Activated CD8-positive, alpha-beta memory T cell treated with anti-CD3 and anti-CD28 coated beads for 1 hour (primary cell): ENCODE results near the gene ADGRG6.

ENCODE experiments used
- DNase-seq, 2 donors: peaks; one replicate each; pipeline ENCODE4 v3.0.0-alpha.2; 2020; ENCODE audit warnings: low read depth in 1 of 2; ENCODE audit errors: extremely low read depth in 1 of 2

Gene ADGRG6

DNA sequence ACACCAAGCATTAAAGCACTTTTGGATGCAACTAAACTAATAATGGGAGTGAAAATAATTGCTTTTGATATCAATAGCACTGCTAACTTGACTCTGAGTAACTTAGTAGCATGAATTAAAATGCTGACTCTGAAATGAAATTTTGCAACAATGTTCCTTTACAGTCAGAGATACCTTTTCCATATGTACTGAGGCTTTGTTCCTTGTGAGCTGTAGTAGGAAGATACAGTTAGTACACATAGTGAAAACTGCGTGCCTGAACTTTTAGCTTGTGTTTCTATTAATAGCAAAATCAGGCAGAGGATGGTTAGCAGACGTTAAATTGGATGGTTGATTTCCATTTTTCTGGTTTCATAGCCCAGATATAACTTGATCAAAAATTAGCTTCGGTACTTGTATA, 18.6 kb downstream of the ADGRG6 start:
- no peak for DNase-seq

DNA sequence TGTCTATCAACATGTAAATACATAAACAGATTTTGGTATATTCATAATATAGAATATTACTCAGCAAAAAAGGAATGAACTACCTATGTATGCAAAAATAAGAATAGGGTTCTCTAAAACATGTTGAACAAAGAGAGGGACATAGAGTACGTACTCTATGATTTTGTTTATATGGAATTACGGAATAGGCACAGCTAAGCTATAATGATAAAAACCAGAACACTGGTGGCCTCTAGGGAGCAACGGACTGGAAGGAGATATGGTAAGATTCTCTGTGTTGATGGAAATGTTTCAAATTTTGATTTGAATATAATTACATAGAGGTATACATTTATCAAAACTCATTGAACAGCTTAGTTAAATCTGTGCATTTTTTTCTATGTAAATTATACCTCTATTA, 19.6 kb downstream of the ADGRG6 start:
- DNase-seq = no peak

DNA sequence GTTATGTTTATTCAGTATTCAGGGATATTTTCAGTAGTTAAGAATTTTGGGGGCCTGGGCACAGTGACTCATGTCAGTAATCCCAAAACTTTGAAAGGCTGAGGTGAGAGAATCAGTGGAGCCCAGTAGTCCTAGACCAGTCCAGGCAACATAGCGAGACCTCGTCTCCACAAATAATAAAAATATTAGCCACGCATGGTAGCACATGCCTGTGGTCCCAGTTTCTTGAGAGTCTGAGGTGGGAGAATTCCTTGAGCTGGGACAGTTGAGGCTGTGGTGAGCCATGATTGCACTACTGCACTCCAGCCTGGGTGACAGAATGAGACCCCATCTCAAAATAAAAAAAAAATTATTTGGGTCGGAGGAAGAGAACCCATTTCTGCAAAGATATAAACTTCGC, 20.3 kb downstream of the ADGRG6 start:
- DNase-seq = no peak

DNA sequence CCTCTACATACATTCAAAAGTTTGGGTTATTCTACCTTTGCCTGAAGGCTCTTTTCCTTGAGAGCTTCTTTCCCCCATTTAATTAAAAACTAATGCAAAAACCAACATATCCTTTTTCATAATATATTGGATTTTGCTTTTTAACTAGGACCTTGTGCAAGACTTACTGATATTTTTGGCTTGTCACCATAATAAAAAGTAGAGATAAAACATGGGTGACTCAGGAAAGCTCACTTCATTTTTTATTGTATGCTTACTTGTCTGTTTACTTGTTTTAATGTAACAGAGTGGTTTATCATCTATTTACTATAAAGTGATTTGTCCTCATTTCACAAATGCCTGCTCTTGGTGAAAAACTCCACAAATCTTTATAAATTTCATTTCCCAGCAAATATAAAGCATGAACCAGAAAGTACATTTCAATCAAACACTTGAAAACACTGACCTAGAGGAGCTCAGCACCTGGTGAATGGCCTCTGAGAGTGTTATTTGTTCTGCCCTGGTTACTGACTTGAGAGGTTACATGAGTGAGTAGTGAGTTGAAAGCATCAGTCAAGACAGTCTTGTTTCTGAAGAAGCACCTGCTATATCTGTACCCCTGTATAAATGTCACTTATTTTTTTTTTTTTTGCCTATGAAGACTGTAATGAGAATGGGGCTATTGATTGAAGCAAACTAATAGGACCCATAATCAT, 20.8 kb downstream of the ADGRG6 start:
- no peak for DNase-seq

DNA sequence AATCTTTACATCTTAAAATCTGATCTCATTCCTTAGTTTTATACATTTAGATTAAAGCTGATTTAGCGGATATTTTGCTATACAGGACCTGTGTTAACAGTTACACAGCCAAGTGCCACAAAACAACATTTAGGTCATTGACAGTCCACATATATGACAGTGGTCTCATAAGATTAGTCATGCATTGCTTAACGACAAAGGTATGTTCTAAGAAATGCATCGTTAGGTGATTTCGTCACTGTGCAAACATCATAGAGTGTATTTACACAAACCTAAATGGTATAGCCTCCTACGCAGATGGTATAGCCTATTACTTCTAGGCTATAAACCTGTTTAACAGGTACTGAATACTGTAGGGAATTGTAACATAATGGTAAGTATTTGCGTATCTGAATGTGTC, 21.6 kb downstream of the ADGRG6 start:
- DNase-seq = no peak

DNA sequence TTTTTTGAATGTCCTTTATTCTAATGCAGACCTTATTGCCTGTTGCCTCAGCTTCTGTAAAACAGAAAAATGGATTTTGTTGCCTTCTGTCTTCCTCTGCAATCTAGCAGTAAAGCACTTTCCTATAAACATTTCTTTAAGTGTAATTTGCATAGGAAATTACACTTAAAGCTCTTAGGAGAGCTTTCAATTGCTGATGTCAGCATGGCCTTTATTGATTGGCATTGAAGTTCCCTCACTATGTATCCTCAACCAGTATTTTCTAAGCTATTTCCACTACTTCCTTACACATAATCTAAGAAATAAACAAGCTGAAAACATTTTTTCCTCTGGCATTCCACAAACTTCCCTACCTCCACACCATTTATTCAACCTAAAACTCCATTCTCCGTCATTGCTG, 22.3 kb downstream of the ADGRG6 start:
- DNase-seq = no peak

DNA sequence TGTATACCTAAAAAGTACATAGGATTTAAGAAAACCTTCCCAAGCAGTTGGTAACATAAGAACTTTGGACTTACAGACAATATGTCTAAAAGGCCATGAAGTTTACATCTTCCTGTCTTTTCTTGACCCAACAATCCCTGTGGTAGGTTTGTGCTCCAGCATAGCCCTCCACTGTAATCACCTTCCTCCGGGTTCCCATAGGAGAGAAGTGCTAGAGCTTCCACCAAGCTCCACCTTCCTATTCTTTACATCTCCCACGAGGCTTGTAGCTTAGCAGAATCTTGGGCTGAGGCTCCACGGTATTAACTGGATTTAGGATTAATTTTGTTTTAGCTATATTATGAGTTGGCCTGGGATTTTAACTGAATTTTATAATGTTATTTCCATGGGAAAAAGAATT, 23.3 kb downstream of the ADGRG6 start:
- no peak for DNase-seq

DNA sequence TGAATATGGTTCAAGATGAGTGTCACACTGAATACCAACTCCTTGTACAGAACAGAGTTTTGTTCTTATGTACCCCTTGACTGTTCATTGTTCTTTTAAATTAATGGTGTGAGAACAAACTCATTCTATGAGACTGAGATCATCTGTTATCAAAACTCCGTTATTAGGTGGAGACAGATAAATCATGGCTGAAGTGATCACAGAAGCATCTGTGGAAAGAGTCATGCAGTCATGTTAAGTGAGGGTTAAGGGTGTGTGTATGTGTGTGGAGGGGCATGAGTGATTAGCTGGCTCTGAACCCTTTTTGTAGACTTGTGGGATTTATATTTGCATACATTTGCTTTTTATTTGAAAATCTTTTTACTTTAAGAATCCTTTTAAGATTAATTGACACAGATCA, 24.7 kb downstream of the ADGRG6 start:
- DNase-seq = no peak

DNA sequence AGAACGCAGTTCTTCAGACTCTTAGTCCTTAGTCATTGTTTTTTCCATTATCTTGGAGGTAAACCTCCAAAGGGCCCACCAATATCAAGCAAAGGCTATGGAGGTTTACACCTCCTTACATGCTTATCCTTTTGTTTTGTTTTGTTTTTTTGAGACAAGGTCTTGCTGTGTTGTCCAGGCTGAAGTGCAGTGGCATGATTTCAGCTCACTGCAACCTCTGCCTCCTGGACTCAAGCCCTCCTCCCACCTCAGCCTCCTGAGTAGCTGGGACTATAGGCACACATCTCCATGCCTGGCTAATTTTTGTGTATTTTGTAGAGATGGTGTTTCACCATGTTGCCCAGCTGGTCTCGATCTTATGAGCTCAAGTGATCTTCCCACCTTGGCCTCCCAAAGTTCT, 26.3 kb downstream of the ADGRG6 start:
- DNase-seq = no peak

DNA sequence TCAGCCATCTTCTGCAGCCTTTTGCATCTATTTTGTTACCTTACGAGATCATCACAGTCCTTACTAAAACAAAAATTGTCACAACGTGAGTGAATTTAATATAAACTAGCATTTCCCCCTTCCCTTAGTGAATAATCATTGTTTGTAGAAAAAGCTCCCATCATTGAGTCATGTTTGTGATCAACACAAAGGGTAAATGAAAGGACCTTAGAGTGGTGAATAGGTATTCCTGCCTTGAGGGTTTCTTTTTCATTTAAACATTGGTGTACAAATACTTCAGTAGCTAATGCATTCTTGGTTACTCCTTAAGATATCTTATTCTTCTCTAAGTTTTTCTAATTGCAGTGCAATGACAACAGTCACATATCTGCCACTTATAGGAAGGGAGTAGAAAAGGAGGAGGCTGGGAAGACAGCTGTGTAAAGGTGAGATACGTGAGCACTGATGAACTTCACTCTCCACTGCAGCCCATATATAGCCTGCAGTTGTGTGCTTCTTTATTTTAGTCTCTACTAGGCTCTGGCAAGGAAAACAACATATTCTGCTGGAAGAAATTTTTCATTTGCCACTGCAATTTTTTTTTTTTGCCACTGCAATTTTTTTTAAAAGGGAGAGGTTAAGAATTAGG, 27.8 kb downstream of the ADGRG6 start:
- DNase-seq = no peak

DNA sequence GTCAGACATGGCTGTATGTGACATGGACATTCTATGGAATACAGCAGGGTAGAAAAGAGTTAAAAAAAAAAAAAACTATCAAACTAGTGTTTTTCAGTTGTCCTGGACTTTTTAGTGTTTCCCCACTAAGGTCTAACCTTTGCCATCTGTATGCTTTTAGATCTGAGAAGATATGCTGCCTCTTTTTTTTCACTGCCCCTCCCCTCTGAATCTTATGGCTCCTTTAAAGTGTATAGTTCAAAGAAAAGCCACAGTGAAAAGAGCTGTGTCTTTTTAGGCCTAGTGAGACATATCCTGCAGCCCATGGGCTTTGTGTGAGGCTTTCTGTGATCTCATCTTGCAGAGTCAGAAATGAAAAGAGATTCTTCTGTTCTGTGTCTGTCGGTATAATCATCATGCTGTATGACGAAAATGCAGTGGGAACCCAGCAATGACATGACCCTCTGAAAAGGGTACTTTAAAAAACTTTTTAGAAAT, 29.3 kb downstream of the ADGRG6 start:
- DNase-seq = no peak

DNA sequence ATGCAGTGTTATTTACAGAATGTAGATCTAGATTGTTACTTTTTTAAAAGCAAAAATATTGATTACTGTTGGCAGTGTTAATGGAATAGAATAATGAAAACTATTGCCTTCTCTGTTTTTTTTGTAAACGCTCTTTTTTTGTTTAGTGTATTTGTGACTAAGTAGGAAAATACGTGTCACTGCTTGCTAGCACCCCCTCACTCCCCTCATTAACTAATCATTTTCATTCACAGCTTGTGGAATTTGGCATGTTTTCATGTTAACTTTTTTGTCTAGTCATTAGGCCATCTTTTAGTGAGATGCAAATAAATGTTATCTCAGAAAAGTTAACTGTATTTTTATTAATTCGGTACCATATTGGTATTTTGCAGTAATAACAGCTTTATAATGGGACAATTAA, 29.8 kb downstream of the ADGRG6 start:
- DNase-seq = no peak

DNA sequence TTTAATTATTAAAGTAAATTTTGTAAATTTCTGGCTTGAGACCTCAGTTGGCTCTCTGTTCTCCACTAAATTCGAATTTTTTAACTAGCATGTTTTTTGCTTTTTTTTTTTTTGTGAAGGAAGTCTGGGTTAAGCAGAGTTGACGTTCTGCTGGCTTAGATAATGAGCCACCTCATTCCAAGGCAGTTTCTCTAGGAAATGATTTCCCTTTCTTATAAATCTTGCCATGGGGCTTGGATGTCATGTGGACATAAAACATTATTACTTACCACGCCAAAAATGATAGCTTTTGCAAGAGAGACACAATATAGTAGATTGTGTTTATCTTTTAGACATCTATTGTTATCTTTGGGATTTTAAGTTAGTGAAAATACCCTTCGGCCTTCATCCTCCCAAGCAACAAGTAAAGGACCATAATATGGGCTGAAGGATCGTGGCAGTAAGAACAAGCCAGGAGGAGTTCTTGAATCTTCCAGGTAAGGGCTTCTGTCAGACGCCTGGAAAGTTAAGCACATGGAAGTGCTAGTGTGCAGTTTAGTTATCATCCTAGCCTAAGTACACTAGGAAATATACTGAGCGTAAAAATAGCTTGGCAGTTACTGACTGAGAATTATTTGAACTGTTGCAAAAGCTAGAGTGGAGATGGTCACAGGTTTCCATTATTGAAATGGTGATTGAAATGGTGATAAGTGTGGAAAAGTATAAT, 30.7 kb downstream of the ADGRG6 start:
- no peak for DNase-seq

DNA sequence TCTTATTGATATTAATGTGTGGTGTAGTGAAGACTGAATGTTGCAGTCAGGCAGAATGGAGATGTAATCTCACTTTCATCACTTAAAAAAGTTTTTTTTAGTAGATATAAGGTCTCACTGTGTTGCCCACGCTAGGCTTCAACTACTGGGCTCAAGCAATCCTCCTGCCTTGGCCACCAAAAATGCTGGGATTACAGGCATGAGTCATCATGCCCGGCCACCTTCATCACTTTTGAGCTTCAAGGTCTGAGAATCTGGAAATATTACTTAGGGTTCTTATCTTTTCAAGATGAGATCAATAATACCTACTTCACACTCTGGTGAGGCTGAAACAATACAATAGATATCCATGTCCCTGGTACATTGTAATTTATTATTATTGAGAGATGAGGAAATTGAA, 31.6 kb downstream of the ADGRG6 start:
- DNase-seq = no peak

DNA sequence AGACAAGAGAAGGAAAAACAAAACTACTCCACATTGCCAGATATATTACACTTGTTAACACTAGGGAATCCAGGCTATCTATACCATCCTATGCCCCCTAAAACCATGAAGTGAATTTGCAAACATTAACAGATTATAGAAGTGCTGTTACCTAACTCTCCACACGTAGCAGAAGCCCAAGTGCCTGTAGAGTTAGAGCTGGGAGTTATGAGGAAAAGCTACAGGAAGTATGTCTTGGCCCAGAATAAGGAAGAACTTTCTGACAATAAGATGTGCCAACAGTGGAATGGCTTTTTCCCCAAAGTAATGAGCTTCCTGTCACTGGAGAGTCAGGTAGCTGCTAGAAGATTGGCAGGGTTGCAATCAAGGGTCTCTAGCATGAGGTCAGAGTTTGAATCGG, 32.5 kb downstream of the ADGRG6 start:
- DNase-seq = no peak

DNA sequence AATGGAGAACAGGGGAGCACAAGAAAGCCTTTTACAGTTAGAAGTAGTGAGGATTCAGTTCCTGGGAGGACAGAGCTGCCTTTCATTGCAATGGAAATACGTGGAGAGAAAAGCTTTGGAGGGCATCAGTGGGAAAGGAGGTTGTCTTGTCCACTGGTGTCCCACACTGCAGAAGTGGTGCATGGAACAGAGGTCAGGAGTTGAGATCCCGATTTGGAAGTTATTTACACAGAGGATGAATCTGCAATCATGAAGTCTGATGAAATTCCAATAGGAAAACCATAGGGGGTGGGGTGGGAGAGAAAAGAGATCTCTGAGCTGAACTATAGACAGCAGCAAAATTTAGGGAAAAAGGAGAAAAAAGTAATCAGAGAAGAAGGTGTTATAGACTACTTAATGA, 33.6 kb downstream of the ADGRG6 start:
- no peak for DNase-seq

DNA sequence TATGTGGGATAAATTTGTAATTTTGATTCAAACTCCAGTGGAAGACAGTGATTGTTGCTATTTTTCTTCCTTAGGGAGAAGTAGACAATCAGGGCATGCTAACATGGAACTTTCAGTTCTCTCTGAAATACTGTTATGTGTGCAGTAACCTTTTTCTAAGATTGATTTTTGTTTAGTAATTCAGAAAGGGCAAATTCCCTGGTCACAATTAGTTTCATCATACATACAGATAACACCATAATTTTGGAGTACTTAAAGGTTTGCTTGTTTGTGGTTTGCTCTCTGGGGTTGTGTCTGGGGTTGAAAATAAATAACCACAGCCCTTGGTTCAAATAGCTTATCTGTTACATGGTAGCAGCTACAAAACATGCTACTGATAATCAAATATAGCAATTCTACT, 34.4 kb downstream of the ADGRG6 start:
- no peak for DNase-seq

DNA sequence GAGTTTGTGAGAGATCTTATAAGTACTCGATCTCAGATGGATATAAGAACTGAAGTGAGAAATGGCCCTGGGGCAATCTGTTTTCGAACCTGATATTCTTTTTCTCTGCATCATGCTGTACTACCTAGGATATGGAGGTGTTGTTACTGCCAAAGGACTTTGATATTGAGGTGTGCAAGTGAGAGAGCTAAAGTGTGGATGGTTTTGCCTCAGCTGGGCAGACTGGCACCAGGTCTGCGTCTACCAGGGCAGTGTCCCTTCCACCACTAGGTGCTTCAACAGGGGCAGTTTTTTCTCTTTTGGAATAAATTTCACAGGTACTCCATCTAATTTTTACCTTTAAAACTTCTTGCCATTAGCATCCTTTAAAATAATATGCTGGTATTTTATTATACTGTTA, 35.0 kb downstream of the ADGRG6 start:
- no peak for DNase-seq

DNA sequence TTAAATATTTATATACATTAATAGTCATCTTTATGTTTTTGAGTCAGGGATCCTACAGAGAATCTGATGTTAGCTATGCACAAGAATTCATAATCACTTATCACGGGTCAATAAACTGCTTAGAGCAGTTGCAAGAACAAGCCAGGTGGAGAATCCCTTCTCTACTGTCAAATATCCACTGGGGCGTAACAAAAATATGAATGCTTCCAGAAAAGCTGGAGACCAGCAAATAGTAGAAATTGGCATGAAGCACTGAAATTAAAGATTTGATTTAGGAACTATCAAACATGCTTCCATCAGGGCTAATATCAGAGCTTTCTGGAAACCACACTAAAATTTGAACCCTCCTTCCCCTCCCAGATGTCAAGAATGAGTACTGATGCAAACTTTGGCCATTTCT, 37.3 kb downstream of the ADGRG6 start:
- DNase-seq = no peak

DNA sequence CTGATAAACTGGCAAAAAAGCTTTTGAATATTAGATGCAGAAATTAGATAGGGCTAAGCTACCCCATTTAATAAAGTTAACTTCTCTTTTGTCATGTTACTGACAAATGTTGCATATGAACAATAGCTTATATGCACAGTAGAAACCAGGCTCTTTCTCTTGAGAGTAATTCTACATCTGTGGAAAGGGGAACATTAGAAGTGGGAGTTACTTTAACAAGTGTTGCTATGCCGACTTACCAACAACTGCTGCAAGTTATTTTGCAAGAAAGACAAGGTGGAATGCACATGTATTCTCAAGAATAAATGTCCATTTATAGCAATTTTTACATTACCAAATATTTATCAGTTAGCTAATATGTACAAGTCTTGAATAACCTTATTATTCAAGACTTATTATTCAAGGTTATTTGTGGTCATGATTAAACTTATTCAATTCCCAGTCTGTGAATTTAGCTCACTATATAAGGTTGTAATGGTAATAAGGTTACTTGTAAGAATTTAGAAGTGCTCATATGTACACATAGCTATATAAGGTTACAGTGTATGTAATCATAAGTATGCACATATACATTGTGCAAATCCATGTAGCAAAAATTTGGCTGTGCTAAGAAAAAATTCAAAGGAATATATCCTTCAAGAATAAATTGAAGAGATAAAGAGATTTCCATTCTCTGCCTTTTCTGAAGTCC, 38.3 kb downstream of the ADGRG6 start:
- no peak for DNase-seq

DNA sequence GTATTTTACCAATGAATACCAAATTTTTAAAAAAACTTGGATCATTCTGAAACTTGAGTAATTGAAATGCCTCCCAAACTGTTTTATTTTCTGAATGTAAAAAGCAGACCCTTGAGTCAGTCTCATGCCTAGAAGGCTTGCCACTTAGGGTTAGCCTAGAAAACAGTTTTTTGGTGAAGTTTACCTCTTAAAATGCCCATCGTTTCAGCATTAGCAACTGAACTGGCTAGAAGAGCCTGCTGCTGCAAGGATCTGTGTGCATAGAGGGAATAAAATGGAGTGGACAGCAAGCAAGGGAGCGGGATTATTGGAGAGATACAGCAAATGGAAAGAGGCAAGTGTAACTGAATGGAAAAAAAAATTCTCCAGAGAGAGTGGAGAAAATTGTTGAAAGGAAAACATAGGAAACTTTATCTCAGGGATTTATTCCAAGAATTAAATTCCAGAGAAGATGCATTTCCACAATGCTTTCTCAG, 40.1 kb downstream of the ADGRG6 start:
- no peak for DNase-seq

DNA sequence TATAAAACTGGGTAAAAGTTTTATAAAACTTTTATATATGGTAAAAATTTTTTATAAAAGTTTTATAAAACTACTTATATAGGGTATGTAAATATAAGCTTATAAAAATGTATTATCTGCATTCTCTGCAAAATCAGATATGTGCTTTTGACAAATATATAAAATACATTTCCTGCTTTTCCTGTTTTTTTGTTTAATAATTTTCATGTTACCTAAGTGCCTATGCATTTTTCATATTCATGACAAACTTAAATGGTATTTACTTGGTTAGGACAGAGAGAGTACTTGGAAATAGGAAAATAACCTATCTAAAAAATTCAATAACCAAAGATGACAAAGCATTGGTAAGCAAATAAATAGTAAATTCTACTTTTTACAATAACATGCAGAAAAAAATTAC, 41.2 kb downstream of the ADGRG6 start:
- DNase-seq = no peak
